Fibroblast of skin of left biceps (primary cell): ENCODE measurements around the gene PNPLA5.

Experiments used
- DNase-seq, 2 experiments: peaks; one replicate each; pipeline ENCODE4 v3.0.0-alpha.2; 2013; ENCODE audit warnings: low read depth in 2 of 2

The PNPLA5 gene

GRCh38 chr22:43838571-43839307 is 53.1 kb downstream of the PNPLA5 start:
- no peak for DNase-seq

GRCh38 chr22:43838161-43838560 is 53.7 kb downstream of the PNPLA5 start:
- no peak for DNase-seq

GRCh38 chr22:43837666-43838065 is 54.1 kb downstream of the PNPLA5 start:
- no peak for DNase-seq

GRCh38 chr22:43835736-43836135 is 56.1 kb downstream of the PNPLA5 start:
- no peak for DNase-seq

GRCh38 chr22:43835166-43835565 is 56.6 kb downstream of the PNPLA5 start:
- DNase-seq, result no peak

- DNase-seq, result no peak
Measured at GRCh38 chr22:43833286-43834240, 58.2 kb downstream of the PNPLA5 start.

GRCh38 chr22:43832393-43833265 is 59.2 kb downstream of the PNPLA5 start:
- DNase-seq, result no peak

- no peak for DNase-seq
Measured at GRCh38 chr22:43831561-43832392, 60.0 kb downstream of the PNPLA5 start.

- no peak for DNase-seq
Measured at GRCh38 chr22:43830931-43831560, 60.8 kb downstream of the PNPLA5 start.

GRCh38 chr22:43829904-43830851 is 61.6 kb downstream of the PNPLA5 start:
- no peak for DNase-seq
